Loucy (cell line): ENCODE data around the gene AGPAT3.

Source experiments
- H2AFZ ChIP-seq: fragments of 200-600 bp; sonication (generic); 2 replicates; pipeline ENCODE4 v1.6.0; 2016; ENCODE audit warnings: antibody characterized with exemption, mild to moderate bottlenecking, low read length, moderate library complexity
- H3F3A ChIP-seq: fragments of 200-600 bp; 2 replicates; pipeline ENCODE4 v1.6.0; 2016; ENCODE audit warnings: antibody characterized with exemption, low read depth, mild to moderate bottlenecking
- H3K27me3 ChIP-seq: fragments of 200-600 bp; sonication (generic); 2 replicates; pipeline ENCODE4 v1.6.1; 2014; ENCODE audit warnings: low read length, mild to moderate bottlenecking; ENCODE audit not compliant: insufficient read depth, poor library complexity, severe bottlenecking
- H3K36me3 ChIP-seq: fragments of 200-600 bp; sonication (generic); 2 replicates; pipeline ENCODE4 v1.6.1; 2016; ENCODE audit warnings: low read length; ENCODE audit not compliant: insufficient read depth
- H3K4me1 ChIP-seq: fragments of 200-600 bp; sonication (generic); 2 replicates; pipeline ENCODE4 v1.5.1; 2014; ENCODE audit warnings: low read length, mild to moderate bottlenecking; ENCODE audit not compliant: insufficient read depth, poor library complexity, severe bottlenecking
- H3K4me2 ChIP-seq: fragments of 200-600 bp; sonication (generic); 2 replicates; pipeline ENCODE4 v1.6.0; 2014; ENCODE audit warnings: antibody characterized with exemption, low read length, low read depth, mild to moderate bottlenecking; ENCODE audit not compliant: poor library complexity, severe bottlenecking
- H3K4me3 ChIP-seq: fragments of 200-600 bp; sonication (generic); 2 replicates; pipeline ENCODE4 v1.5.1; 2014; ENCODE audit warnings: low read length, mild to moderate bottlenecking, mixed read lengths; ENCODE audit not compliant: poor library complexity, severe bottlenecking
- H3K79me2 ChIP-seq: fragments of 200-600 bp; sonication (generic); 2 replicates; pipeline ENCODE4 v1.6.1; 2014; ENCODE audit warnings: low read length; ENCODE audit not compliant: insufficient read depth
- H3K9ac ChIP-seq: fragments of 200-600 bp; sonication (generic); 2 replicates; pipeline ENCODE4 v1.6.0; 2014; ENCODE audit warnings: mild to moderate bottlenecking, low read depth, low read length, moderate library complexity; ENCODE audit not compliant: poor library complexity, severe bottlenecking
- H3K9me2 ChIP-seq: fragments of 200-600 bp; sonication (generic); replicated peaks from 2 replicates; pipeline ENCODE4 v1.6.1; 2016; ENCODE audit warnings: low read depth, low read length, mixed read lengths
- H3K9me3 ChIP-seq: fragments of 200-600 bp; sonication (generic); 2 replicates; pipeline ENCODE4 v1.6.1; 2014; ENCODE audit warnings: mild to moderate bottlenecking, antibody characterized with exemption, low read length, low read depth; ENCODE audit not compliant: insufficient read depth
- H4K20me1 ChIP-seq: fragments of 200-600 bp; sonication (generic); 2 replicates; pipeline ENCODE4 v1.6.0; 2014; ENCODE audit warnings: antibody characterized with exemption, low read length, mild to moderate bottlenecking; ENCODE audit not compliant: insufficient read depth, poor library complexity, severe bottlenecking
- CTCF ChIP-seq: fragments of 200-600 bp; sonication (generic); conservative IDR thresholded peaks from 2 replicates; pipeline ENCODE4 v1.5.1; 2014; ENCODE audit warnings: mild to moderate bottlenecking, antibody characterized with exemption, low read length
- EZH2phosphoT487 ChIP-seq: fragments of 200-600 bp; IDR thresholded peaks from 2 replicates; pipeline ENCODE4 v1.6.1; 2018; ENCODE audit warnings: antibody characterized with exemption, mild to moderate bottlenecking, moderate library complexity, borderline replicate concordance

The AGPAT3 gene

DNA sequence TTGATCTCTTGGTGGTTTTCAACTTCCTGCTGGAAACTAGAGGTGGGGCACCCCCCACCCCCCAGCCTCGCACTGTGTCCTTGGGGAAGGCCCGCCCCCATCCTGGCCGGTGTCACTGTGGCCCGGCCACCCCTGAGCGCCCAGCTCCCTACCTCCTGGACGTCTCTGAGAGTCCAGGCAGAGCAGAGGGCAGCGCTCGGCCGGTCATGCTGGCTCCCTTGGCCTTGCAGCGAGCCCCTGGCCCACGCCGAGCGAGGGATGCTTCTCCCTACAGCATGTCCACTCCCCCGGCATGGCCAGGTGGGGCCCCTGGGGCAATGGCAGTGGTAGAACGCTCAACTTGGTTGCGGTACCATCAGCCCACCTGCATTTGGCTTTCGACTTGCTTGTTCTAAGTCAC lies 118.4 kb downstream of the AGPAT3 start:
- no peak overlapping the region for H3K4me2 ChIP-seq
- no peaks in the 10 kb centered on the region for H4K20me1 ChIP-seq
- no peaks in the 10 kb centered on the region for H3K9me2 ChIP-seq
- H2AFZ ChIP-seq = no peak overlapping the region
- H3F3A ChIP-seq = no peaks in the 10 kb centered on the region
- H3K4me1 ChIP-seq = peaks cover 4% of the 10 kb centered on the region
- H3K4me3 ChIP-seq = no peak overlapping the region
- no peaks in the 10 kb centered on the region for H3K79me2 ChIP-seq
- H3K9me3 ChIP-seq = no peaks in the 10 kb centered on the region
- no peak overlapping the region for H3K9ac ChIP-seq
- TF ChIP-seq EZH2phosphoT487 = no peak
- TF ChIP-seq CTCF = no peak
- H3K27me3 ChIP-seq = no peaks in the 10 kb centered on the region
- H3K36me3 ChIP-seq = peaks cover 4% of the 10 kb centered on the region; the same call in 1 of the 2 replicates

DNA sequence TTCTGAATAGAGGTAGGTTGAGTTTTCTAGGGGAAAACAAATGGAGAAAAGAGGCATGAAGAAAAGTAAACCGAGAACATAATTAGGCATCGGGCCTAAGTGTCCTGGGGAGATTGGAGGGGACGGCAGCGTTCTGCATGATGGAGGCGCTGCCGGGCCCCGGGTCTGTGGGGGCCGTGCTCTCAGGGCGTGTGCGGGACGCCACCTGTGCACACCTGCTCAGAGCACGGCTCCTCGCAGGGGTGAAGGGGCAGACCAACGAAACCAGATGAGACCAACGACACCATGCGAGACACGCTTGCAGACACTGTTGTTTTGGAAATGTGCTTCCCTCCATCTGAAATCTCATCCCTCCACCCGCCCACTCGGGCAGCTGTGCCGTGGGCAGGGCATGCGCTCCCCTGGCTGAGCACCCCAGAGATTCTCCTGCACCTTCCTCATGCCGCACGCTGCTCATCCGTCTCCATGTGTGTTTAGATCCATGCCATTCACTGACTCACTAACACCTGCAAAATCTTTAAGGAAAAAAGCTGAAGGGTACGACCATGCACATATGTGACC lies 118.9 kb downstream of the AGPAT3 start:
- H3K9me2 ChIP-seq = no peaks in the 10 kb centered on the region
- TF ChIP-seq CTCF (no peak), EZH2phosphoT487 (no peak)
- H3K9ac ChIP-seq = no peak overlapping the region
- H3F3A ChIP-seq = no peaks in the 10 kb centered on the region
- H3K4me2 ChIP-seq = no peak overlapping the region
- no peaks in the 10 kb centered on the region for H3K27me3 ChIP-seq
- H3K4me3 ChIP-seq = no peak overlapping the region
- H4K20me1 ChIP-seq = no peaks in the 10 kb centered on the region
- no peaks in the 10 kb centered on the region for H3K79me2 ChIP-seq
- no peak overlapping the region for H2AFZ ChIP-seq
- peaks cover 4% of the 10 kb centered on the region for H3K4me1 ChIP-seq
- H3K36me3 ChIP-seq = no peaks in the 10 kb centered on the region; the same call in 1 of the 2 replicates
- no peaks in the 10 kb centered on the region for H3K9me3 ChIP-seq

- Histone ChIP-seq H3K9ac (no peak overlapping the region), H3F3A (no peaks in the 10 kb centered on the region), H3K27me3 (no peaks in the 10 kb centered on the region), H3K4me2 (no peak overlapping the region), H3K4me3 (no peak overlapping the region), H3K9me2 (no peaks in the 10 kb centered on the region), H3K79me2 (no peaks in the 10 kb centered on the region), H3K4me1 (peaks cover 4% of the 10 kb centered on the region), H3K36me3 (no peaks in the 10 kb centered on the region; the same call in 1 of the 2 replicates), H2AFZ (no peak overlapping the region), H4K20me1 (no peaks in the 10 kb centered on the region), H3K9me3 (no peaks in the 10 kb centered on the region)
- no peak for TF ChIP-seq EZH2phosphoT487
- TF ChIP-seq CTCF = no peak
Observed at GRCh38 chr21:43984905-43985689, 120.1 kb downstream of the AGPAT3 start.
